Effector CD8-positive, alpha-beta T cell (primary cell): Measurements from ENCODE around the gene EIPR1.
"Not testable (repeated sequence)": the region's sequence is repeated elsewhere in the genome, so short reads cannot be mapped to it uniquely, and the experiment has no call there.

ENCODE experiments used
- DNase-seq: peaks from one replicate; lab custom pipeline; 2025; lab: John Stamatoyannopoulos, UW

Gene EIPR1

GRCh38 chr2:3403587-3404334, 26.1 kb upstream of the EIPR1 start:
- DNase-seq, result no peak

- DNase-seq, result no peak
Observed at GRCh38 chr2:3399829-3400228, 22.2 kb upstream of the EIPR1 start.

- no peak for DNase-seq
Observed at GRCh38 chr2:3399381-3399780, 21.8 kb upstream of the EIPR1 start.

- no peak for DNase-seq
Observed at GRCh38 chr2:3398857-3399256, 21.2 kb upstream of the EIPR1 start.

- DNase-seq, result no peak
Observed at GRCh38 chr2:3396920-3397559, 19.4 kb upstream of the EIPR1 start.

GRCh38 chr2:3392216-3392615, 14.6 kb upstream of the EIPR1 start:
- DNase-seq, result no peak

GRCh38 chr2:3390041-3390440, 12.4 kb upstream of the EIPR1 start:
- DNase-seq, result no peak

- DNase-seq, result no peak
Observed at GRCh38 chr2:3389193-3389592, 11.6 kb upstream of the EIPR1 start.

- DNase-seq, result no peak
Observed at GRCh38 chr2:3388412-3388738, 10.8 kb upstream of the EIPR1 start.

GRCh38 chr2:3387644-3388411, 10.2 kb upstream of the EIPR1 start:
- no peak for DNase-seq

- no peak for DNase-seq
Observed at GRCh38 chr2:3387011-3387410, 9.4 kb upstream of the EIPR1 start.

- no peak for DNase-seq
Observed at GRCh38 chr2:3386448-3386958, 8.9 kb upstream of the EIPR1 start.

GRCh38 chr2:3379647-3380534, 2.3 kb upstream of the EIPR1 start, which contains the start of gene TRAPPC12:
TSS of gene TRAPPC12 (plus strand) at chr2:3379694. CDS start at chr2:3387624, 7,930 bp downstream.
- peak; percentile 88 for DNase-seq

- no peak for DNase-seq
Observed at GRCh38 chr2:3379339-3379646, 1.7 kb upstream of the EIPR1 start.

GRCh38 chr2:3377279-3377611, 373 bp downstream of the EIPR1 start:
- DNase-seq, result no peak

GRCh38 chr2:3376821-3377220, 797 bp downstream of the EIPR1 start:
- DNase-seq, result no peak

- DNase-seq, result not testable (repeated sequence)
Observed at GRCh38 chr2:3369340-3370181, 8.1 kb downstream of the EIPR1 start.

GRCh38 chr2:3368261-3368722, 9.3 kb downstream of the EIPR1 start:
- DNase-seq, result no peak

- no peak for DNase-seq
Observed at GRCh38 chr2:3365219-3365618, 12.4 kb downstream of the EIPR1 start.

GRCh38 chr2:3361518-3362389, 15.9 kb downstream of the EIPR1 start:
- no peak for DNase-seq
